Measurements from ENCODE around the gene PSMB11. TPM values are rescaled to one million over a fixed set of nuclear protein-coding genes. Genes with fewer than 3 reads are reported as not detected.

PSMB11 gene
- total and polyA plus RNA-seq, 10 of the 15 experiments (the other 5 are each of a cell fraction or from before 2014, with no cell fraction given), result not detected

GRCh38 chr14:23052671-23053070, 10.7 kb downstream of the PSMB11 start:
- Histone ChIP-seq H3K4me2 (ENCODE audit: control insufficient read depth, insufficient read depth) (no peak overlapping the region), H3K9me3 (replicated peaks; ENCODE audit: control insufficient read depth, insufficient read depth, low read length) (no peaks in the 10 kb centered on the region), H3K27me3 (replicated peaks in 1 of 2; ENCODE audit: control insufficient read depth in 2 of 2, insufficient read depth in 2 of 2, low read length in 1 of 2) (no peaks in the 10 kb centered on the region), H3K79me2 (ENCODE audit: control insufficient read depth, insufficient read depth, low read length) (no peaks in the 10 kb centered on the region), H3K27ac (ENCODE audit: control insufficient read depth, insufficient read depth) (no peak overlapping the region), H3K4me1 (ENCODE audit: control insufficient read depth, insufficient read depth, low read length) (peaks cover 12% of the 10 kb centered on the region), H4K20me1 (ENCODE audit: control insufficient read depth, insufficient read depth) (no peaks in the 10 kb centered on the region), H3K4me3 (no peak overlapping the region), H3K36me3 (ENCODE audit: control insufficient read depth in 2 of 2, insufficient read depth in 2 of 2, low read length in 1 of 2) (no peaks in the 10 kb centered on the region), H3K9ac (ENCODE audit: control insufficient read depth, insufficient read depth, low read length) (no peak overlapping the region), H2AFZ (ENCODE audit: control insufficient read depth, low read depth, low read length) (no peak overlapping the region)
- TF ChIP-seq ZBED1 (IDR thresholded peaks at IDR 0.05; ENCODE audit: borderline replicate concordance) (no peak), BRCA1 (IDR thresholded peaks at IDR 0.05; ENCODE audit: low read depth, low read length) (no peak), CHD2 (IDR thresholded peaks at IDR 0.05; ENCODE audit: borderline replicate concordance, low read depth, low read length) (no peak), DPF2 (IDR thresholded peaks at IDR 0.05) (no peak), NR2F1 (conservative IDR thresholded peaks at IDR 0.05) (no peak)
- intact Hi-C loops (cut with micrococcal nuclease; ENCODE audit: unreplicated experiment) (no loop called here), in situ Hi-C loops (cut with MboI) (loop anchor here (5.0 kb wide), 1 partner anchor 60 kb away; no protein-coding TSS in a partner anchor)
- ChIA-PET SMC1A (ENCODE audit: uncharacterized antibody, unreplicated experiment) (interaction anchor here (0.6 to 8.7 kb wide), 6 partner anchors 10 to 78 kb away, joined by 3 to 156 read pairs (median 4); no protein-coding TSS in a partner anchor), CTCF (interaction anchor here (1.2 to 18.3 kb wide), 4 partner anchors 20 to 60 kb away, joined by 3 to 853 read pairs (median 44); partner anchors contain the start of gene AJUBA), RAD21 (ENCODE audit: unreplicated experiment) (interaction anchor here (1.0 to 10.8 kb wide), 4 partner anchors 58 to 80 kb away, joined by 3 to 224 read pairs (median 92); partner anchors contain the start of gene AJUBA), POLR2A (interaction anchor here (1.1 to 2.7 kb wide), 2 partner anchors 46 to 57 kb away, joined by 4 to 8 read pairs; no protein-coding TSS in a partner anchor)
- DNase-seq (ENCODE audit: low read depth, low spot score) (no peak), FAIRE-seq (no peak), ATAC-seq (no peak)
- 44% methylated on average over 3 of the region's 3 CpGs for WGBS (ENCODE audit: insufficient coverage, insufficient replicate concordance, low lambda C conversion rate, missing lambda C conversion rate)
- BruUV-seq (replicated peaks), result no TSS peak

- 75% methylated on average over 10 of the region's 10 CpGs for WGBS (ENCODE audit: insufficient coverage, insufficient replicate concordance, low lambda C conversion rate, missing lambda C conversion rate)
- no peaks in the 10 kb centered on the region for H3K36me3 ChIP-seq (ENCODE audit: control insufficient read depth in 2 of 2, insufficient read depth in 2 of 2, low read length in 1 of 2)
- in situ Hi-C loops (cut with MboI), result loop anchor here (5.0 kb wide), 1 partner anchor 61 kb away; no protein-coding TSS in a partner anchor
- no peak overlapping the region for H3K27ac ChIP-seq (ENCODE audit: control insufficient read depth, insufficient read depth)
- no peaks in the 10 kb centered on the region for H4K20me1 ChIP-seq (ENCODE audit: control insufficient read depth, insufficient read depth)
- H3K4me2 ChIP-seq (ENCODE audit: control insufficient read depth, insufficient read depth), result no peak overlapping the region
- FAIRE-seq, result no peak
- intact Hi-C loops (cut with micrococcal nuclease; ENCODE audit: unreplicated experiment), result no loop called here
- ChIA-PET POLR2A (interaction anchor here (1.1 to 2.7 kb wide), 2 partner anchors 47 to 58 kb away, joined by 4 to 8 read pairs; no protein-coding TSS in a partner anchor), SMC1A (ENCODE audit: uncharacterized antibody, unreplicated experiment) (interaction anchor here (0.6 to 8.7 kb wide), 3 partner anchors 9 to 67 kb away, joined by 3 to 156 read pairs (median 77); no protein-coding TSS in a partner anchor), RAD21 (ENCODE audit: unreplicated experiment) (interaction anchor here (0.9 to 10.8 kb wide), 3 partner anchors 47 to 68 kb away, joined by 4 to 224 read pairs (median 166); partner anchors contain the start of gene AJUBA), CTCF (interaction anchor here (1.0 to 18.3 kb wide), 7 partner anchors 9 to 79 kb away, joined by 3 to 853 read pairs (median 4); partner anchors contain the start of gene AJUBA)
- H3K27me3 ChIP-seq (replicated peaks in 1 of 2; ENCODE audit: control insufficient read depth in 2 of 2, insufficient read depth in 2 of 2, low read length in 1 of 2), result no peaks in the 10 kb centered on the region
- H3K4me1 ChIP-seq (ENCODE audit: control insufficient read depth, insufficient read depth, low read length), result peaks cover 12% of the 10 kb centered on the region
- DNase-seq (ENCODE audit: low read depth, low spot score), result no peak
- no peak overlapping the region for H2AFZ ChIP-seq (ENCODE audit: control insufficient read depth, low read depth, low read length)
- H3K79me2 ChIP-seq (ENCODE audit: control insufficient read depth, insufficient read depth, low read length), result no peaks in the 10 kb centered on the region
- BruUV-seq (replicated peaks), result no TSS peak
- H3K4me3 ChIP-seq, result no peak overlapping the region
- H3K9me3 ChIP-seq (replicated peaks; ENCODE audit: control insufficient read depth, insufficient read depth, low read length), result no peaks in the 10 kb centered on the region
- no peak overlapping the region for H3K9ac ChIP-seq (ENCODE audit: control insufficient read depth, insufficient read depth, low read length)
- ATAC-seq, result no peak
- TF ChIP-seq REST (IDR thresholded peaks at IDR 0.05; ENCODE audit: low read depth, low read length) (no peak), CREB1 (IDR thresholded peaks at IDR 0.05; ENCODE audit: low read depth) (no peak), STAT3 (IDR thresholded peaks at IDR 0.05; ENCODE audit: low read depth, low read length) (no peak), TARDBP (IDR thresholded peaks at IDR 0.05; ENCODE audit: borderline replicate concordance) (no peak), MYB (IDR thresholded peaks at IDR 0.05; ENCODE audit: borderline replicate concordance, low read depth, low read length) (no peak), PAX8 (IDR thresholded peaks at IDR 0.05) (no peak), BCL11A (IDR thresholded peaks at IDR 0.05; ENCODE audit: low read depth, low read length) (no peak), NFXL1 (IDR thresholded peaks at IDR 0.05; ENCODE audit: borderline replicate concordance) (no peak), HSF1 (IDR thresholded peaks at IDR 0.05; ENCODE audit: low read depth, low read length) (no peak)
Measured at GRCh38 chr14:23053426-23053825, 11.4 kb downstream of the PSMB11 start.
